ENCODE data around the gene EXOC2. TPM values are rescaled to one million over a fixed set of nuclear protein-coding genes. Genes with fewer than 3 reads are reported as not detected.
"Not testable (repeated sequence)": the region's sequence is repeated elsewhere in the genome, so short reads cannot be mapped to it uniquely, and the experiment has no call there.

Gene EXOC2
- total RNA-seq, 1 donor from 2014 or later: 44.4 TPM

DNA sequence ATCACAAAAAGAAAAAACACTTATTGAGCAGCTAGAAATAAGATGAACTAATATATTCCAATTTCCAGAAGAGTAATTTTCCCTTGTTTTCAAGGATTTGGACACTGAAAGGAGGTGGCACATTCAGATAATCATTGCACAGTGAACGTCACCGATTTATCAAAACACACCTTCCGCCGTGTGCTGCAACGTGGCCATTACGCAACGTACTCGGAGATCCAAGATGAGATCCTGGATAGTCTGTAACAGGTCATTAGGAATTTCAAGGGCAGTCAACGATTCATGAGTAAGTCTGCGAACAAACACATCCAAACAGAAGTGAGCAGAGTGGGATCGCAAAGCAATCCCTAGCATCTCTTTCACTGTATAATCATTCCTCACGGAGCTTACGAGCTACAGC is 129.1 kb downstream of the EXOC2 start:
- Histone ChIP-seq H3K27me3 (ENCODE audit: insufficient read depth, low read length) (no peaks in the 10 kb centered on the region), H3K27ac (ENCODE audit: low read depth, low read length) (no peak overlapping the region), H3K4me2 (ENCODE audit: low read length) (no peak overlapping the region), H4K20me1 (ENCODE audit: insufficient read depth, low read length) (peaks cover 3% of the 10 kb centered on the region), H3K36me3 (ENCODE audit: insufficient read depth, low read length) (peaks cover 10% of the 10 kb centered on the region), H3K79me2 (ENCODE audit: insufficient read depth, low read length) (no peaks in the 10 kb centered on the region), H3K4me3 (ENCODE audit: insufficient read depth, low read depth, low read length) (no peak overlapping the region), H3K9me3 (ENCODE audit: insufficient read depth, low read depth, low read length) (no peaks in the 10 kb centered on the region), H3K9ac (ENCODE audit: low read length) (no peak overlapping the region), H3K4me1 (ENCODE audit: insufficient read depth, low read length) (no peaks in the 10 kb centered on the region), H2AFZ (ENCODE audit: low read depth, low read length) (no peak overlapping the region)
- no peak for TF ChIP-seq EZH2 (IDR thresholded peaks at IDR 0.05; ENCODE audit: insufficient read depth, low read length)
- TF ChIP-seq, protein P1, sequence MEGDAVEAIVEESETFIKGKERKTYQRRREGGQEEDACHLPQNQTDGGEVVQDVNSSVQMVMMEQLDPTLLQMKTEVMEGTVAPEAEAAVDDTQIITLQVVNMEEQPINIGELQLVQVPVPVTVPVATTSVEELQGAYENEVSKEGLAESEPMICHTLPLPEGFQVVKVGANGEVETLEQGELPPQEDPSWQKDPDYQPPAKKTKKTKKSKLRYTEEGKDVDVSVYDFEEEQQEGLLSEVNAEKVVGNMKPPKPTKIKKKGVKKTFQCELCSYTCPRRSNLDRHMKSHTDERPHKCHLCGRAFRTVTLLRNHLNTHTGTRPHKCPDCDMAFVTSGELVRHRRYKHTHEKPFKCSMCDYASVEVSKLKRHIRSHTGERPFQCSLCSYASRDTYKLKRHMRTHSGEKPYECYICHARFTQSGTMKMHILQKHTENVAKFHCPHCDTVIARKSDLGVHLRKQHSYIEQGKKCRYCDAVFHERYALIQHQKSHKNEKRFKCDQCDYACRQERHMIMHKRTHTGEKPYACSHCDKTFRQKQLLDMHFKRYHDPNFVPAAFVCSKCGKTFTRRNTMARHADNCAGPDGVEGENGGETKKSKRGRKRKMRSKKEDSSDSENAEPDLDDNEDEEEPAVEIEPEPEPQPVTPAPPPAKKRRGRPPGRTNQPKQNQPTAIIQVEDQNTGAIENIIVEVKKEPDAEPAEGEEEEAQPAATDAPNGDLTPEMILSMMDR (IDR thresholded peaks at IDR 0.05; ENCODE audit: insufficient read depth, low read depth, low read length): no peak
- no peaks in the 10 kb centered on the region for H3K4me1 Mint-ChIP-seq (ENCODE audit: low read depth, unreplicated experiment)
- no peaks in the 10 kb centered on the region for H3K9me3 Mint-ChIP-seq (ENCODE audit: unreplicated experiment)
- no peak overlapping the region for H3K27ac Mint-ChIP-seq (ENCODE audit: unreplicated experiment)
- DNase-seq (ENCODE audit: low read depth) (no peak), FAIRE-seq (no peak)
- H3K4me3 Mint-ChIP-seq (ENCODE audit: unreplicated experiment): no peak overlapping the region
- H3K27me3 Mint-ChIP-seq (ENCODE audit: low read depth, unreplicated experiment): no peaks in the 10 kb centered on the region
- H3K36me3 Mint-ChIP-seq (ENCODE audit: low read depth, unreplicated experiment): peaks cover 11% of the 10 kb centered on the region

DNA sequence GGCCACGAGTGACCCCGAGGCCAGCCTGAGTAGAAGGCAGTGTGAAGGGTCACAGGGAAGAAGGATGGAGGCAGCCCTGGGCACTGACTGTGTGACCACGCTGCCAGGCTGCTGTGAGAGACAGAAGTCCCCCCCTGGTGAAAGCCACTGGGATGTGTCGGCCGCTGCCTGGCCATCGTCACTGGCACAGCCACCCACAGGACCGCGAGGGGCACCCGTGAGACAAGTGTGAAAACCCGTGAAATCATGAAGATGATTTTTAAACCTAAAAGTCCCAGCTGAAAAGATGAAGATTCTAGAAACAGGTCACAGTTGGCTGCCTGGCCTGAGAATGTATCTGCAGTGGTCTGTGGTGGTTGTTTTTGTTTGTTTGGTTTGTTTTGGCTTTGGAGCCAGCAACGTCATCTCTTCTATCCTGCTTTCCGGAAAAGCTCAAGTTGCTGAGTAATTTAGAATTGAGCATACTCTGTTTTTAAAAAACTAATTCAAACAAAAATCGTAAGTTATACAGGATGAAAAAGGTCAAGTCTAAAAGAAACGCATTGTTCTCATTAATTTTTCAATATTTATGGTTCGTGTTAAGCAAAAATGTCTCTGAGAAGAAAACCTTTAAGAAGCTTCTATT is 130.8 kb downstream of the EXOC2 start:
- Mint-ChIP-seq H3K27ac (ENCODE audit: unreplicated experiment) (no peak overlapping the region), H3K27me3 (ENCODE audit: low read depth, unreplicated experiment) (no peaks in the 10 kb centered on the region), H3K4me1 (ENCODE audit: low read depth, unreplicated experiment) (no peaks in the 10 kb centered on the region), H3K36me3 (ENCODE audit: low read depth, unreplicated experiment) (peaks cover 8% of the 10 kb centered on the region), H3K9me3 (ENCODE audit: unreplicated experiment) (no peaks in the 10 kb centered on the region), H3K4me3 (ENCODE audit: unreplicated experiment) (peak overlapping the region; percentile 14)
- Histone ChIP-seq H3K79me2 (ENCODE audit: insufficient read depth, low read length) (no peaks in the 10 kb centered on the region), H2AFZ (ENCODE audit: low read depth, low read length) (no peak overlapping the region), H3K36me3 (ENCODE audit: insufficient read depth, low read length) (peaks cover 10% of the 10 kb centered on the region), H3K9me3 (ENCODE audit: insufficient read depth, low read depth, low read length) (no peaks in the 10 kb centered on the region), H3K27ac (ENCODE audit: low read depth, low read length) (no peak overlapping the region), H3K4me1 (ENCODE audit: insufficient read depth, low read length) (no peaks in the 10 kb centered on the region), H3K4me2 (ENCODE audit: low read length) (no peak overlapping the region), H3K4me3 (ENCODE audit: insufficient read depth, low read depth, low read length) (no peak overlapping the region), H3K9ac (ENCODE audit: low read length) (no peak overlapping the region), H3K27me3 (ENCODE audit: insufficient read depth, low read length) (no peaks in the 10 kb centered on the region), H4K20me1 (ENCODE audit: insufficient read depth, low read length) (peaks cover 3% of the 10 kb centered on the region)
- DNase-seq (ENCODE audit: low read depth) (no peak), FAIRE-seq (no peak)
- TF ChIP-seq, protein P1 (IDR thresholded peaks at IDR 0.05; ENCODE audit: insufficient read depth, low read depth, low read length): no peak
- TF ChIP-seq EZH2 (IDR thresholded peaks at IDR 0.05; ENCODE audit: insufficient read depth, low read length): no peak

DNA sequence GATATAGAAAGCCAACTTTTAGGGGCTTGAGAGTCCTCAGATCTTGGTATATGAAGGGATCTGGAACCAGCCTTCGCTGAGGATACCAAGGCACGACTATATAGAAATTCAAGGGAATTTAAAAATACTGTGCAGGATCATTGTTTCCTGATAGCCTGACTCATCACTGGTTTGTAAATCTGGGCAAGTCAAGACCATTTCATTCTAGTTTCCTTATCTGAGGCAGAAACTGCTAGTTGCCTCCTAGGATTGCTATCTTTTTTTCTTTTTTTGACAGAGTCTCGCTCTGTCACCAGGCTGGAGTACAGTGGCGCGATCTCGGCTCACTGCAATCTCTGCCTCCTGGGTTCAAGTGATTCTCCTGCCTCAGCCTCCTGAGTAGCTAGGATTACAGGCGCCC is 131.6 kb downstream of the EXOC2 start:
- H3K27ac ChIP-seq (ENCODE audit: low read depth, low read length); H3K4me1 ChIP-seq (ENCODE audit: insufficient read depth, low read length); H3K9me3 ChIP-seq (ENCODE audit: insufficient read depth, low read depth, low read length); H3K4me3 ChIP-seq (ENCODE audit: insufficient read depth, low read depth, low read length); H3K9me3 Mint-ChIP-seq (ENCODE audit: unreplicated experiment); H4K20me1 ChIP-seq (ENCODE audit: insufficient read depth, low read length); FAIRE-seq; H3K27me3 Mint-ChIP-seq (ENCODE audit: low read depth, unreplicated experiment); H3K79me2 ChIP-seq (ENCODE audit: insufficient read depth, low read length); H3K27ac Mint-ChIP-seq (ENCODE audit: unreplicated experiment); H3K4me3 Mint-ChIP-seq (ENCODE audit: unreplicated experiment); H3K36me3 Mint-ChIP-seq (ENCODE audit: low read depth, unreplicated experiment); H3K9ac ChIP-seq (ENCODE audit: low read length); DNase-seq (ENCODE audit: low read depth); H3K4me2 ChIP-seq (ENCODE audit: low read length); H3K4me1 Mint-ChIP-seq (ENCODE audit: low read depth, unreplicated experiment); H2AFZ ChIP-seq (ENCODE audit: low read depth, low read length); H3K27me3 ChIP-seq (ENCODE audit: insufficient read depth, low read length): not testable (repeated sequence)
- peaks cover 14% of the 10 kb centered on the region for H3K36me3 ChIP-seq (ENCODE audit: insufficient read depth, low read length)
